ENCODE measurements around the gene OTUB1.

OTUB1 gene

GRCh38 chr11:63996512-63996911, 10.3 kb downstream of the OTUB1 start:
- H3K4me3 ChIP-seq: no peak overlapping the region
- TF ChIP-seq, protein P1, sequence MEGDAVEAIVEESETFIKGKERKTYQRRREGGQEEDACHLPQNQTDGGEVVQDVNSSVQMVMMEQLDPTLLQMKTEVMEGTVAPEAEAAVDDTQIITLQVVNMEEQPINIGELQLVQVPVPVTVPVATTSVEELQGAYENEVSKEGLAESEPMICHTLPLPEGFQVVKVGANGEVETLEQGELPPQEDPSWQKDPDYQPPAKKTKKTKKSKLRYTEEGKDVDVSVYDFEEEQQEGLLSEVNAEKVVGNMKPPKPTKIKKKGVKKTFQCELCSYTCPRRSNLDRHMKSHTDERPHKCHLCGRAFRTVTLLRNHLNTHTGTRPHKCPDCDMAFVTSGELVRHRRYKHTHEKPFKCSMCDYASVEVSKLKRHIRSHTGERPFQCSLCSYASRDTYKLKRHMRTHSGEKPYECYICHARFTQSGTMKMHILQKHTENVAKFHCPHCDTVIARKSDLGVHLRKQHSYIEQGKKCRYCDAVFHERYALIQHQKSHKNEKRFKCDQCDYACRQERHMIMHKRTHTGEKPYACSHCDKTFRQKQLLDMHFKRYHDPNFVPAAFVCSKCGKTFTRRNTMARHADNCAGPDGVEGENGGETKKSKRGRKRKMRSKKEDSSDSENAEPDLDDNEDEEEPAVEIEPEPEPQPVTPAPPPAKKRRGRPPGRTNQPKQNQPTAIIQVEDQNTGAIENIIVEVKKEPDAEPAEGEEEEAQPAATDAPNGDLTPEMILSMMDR (IDR thresholded peaks at IDR 0.05): no peak
- H3K27ac ChIP-seq: no peak overlapping the region
- DNase-seq (ENCODE audit: low spot score): no peak

DNA sequence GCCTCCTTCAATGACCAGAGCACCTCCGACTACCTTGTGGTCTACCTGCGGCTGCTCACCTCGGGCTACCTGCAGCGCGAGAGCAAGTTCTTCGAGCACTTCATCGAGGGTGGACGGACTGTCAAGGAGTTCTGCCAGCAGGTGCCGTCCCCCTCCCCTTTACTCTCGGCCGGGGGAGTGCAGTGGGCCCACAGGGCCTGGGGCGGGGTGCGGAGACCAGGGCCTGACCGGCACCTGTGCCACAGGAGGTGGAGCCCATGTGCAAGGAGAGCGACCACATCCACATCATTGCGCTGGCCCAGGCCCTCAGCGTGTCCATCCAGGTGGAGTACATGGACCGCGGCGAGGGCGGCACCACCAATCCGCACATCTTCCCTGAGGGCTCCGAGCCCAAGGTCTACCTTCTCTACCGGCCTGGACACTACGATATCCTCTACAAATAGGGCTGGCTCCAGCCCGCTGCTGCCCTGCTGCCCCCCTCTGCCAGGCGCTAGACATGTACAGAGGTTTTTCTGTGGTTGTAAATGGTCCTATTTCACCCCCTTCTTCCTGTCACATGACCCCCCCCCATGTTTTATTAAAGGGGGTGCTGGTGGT, 11.0 kb downstream of the OTUB1 start:
- TF ChIP-seq, protein P1 (IDR thresholded peaks at IDR 0.05): no peak
- DNase-seq (ENCODE audit: low spot score): no peak
- no peak overlapping the region for H3K27ac ChIP-seq

GRCh38 chr11:63997801-63998337, 11.6 kb downstream of the OTUB1 start:
- H3K4me3 ChIP-seq: no peak overlapping the region
- no peak for DNase-seq (ENCODE audit: low spot score)
- no peak overlapping the region for H3K27ac ChIP-seq

More for the DNA sequence above, 11.0 kb downstream of the OTUB1 start:
- no peak overlapping the region for H3K4me3 ChIP-seq

GRCh38 chr11:63998558-63999348, 12.5 kb downstream of the OTUB1 start:
- DNase-seq (ENCODE audit: low spot score): no peak
- Histone ChIP-seq H3K4me3 (peak overlapping the region; percentile 64), H3K27ac (no peak overlapping the region)
- TF ChIP-seq, protein P1 (IDR thresholded peaks at IDR 0.05): no peak

More at GRCh38 chr11:63997801-63998337, 11.6 kb downstream of the OTUB1 start:
- TF ChIP-seq, protein P1 (IDR thresholded peaks at IDR 0.05): no peak

- DNase-seq (ENCODE audit: low spot score): no peak
- TF ChIP-seq, protein P1 (IDR thresholded peaks at IDR 0.05): no peak
- H3K4me3 ChIP-seq: peak overlapping the region; percentile 64
- H3K27ac ChIP-seq: no peak overlapping the region
Measured at GRCh38 chr11:63999349-64000025, 13.2 kb downstream of the OTUB1 start.

GRCh38 chr11:64000026-64000739, 13.9 kb downstream of the OTUB1 start:
- Histone ChIP-seq H3K27ac (peak overlapping the region in 1 of 2 donors; percentile 8), H3K4me3 (peak overlapping the region; percentile 64)
- no peak for DNase-seq (ENCODE audit: low spot score)
- TF ChIP-seq, protein P1 (IDR thresholded peaks at IDR 0.05): peak; percentile 91

Measured in coronary artery (tissue), 2 donors.